Tibial nerve (tissue), 3 donors: ENCODE results near the gene RRN3.

Source experiments
- CTCF ChIP-seq, 5 experiments: fragments of 200-600 bp in 3 of 5; fragments of 450-650 bp in 2 of 5; sonication (generic) in 3 of 5; IDR thresholded peaks; one replicate each; pipeline ENCODE4 v1.5.1; 2016 to 2019; ENCODE audit warnings: antibody characterized with exemption in 5 of 5, mild to moderate bottlenecking in 3 of 5, moderate library complexity in 2 of 5
- POLR2A ChIP-seq, 2 donors: fragments of 450-650 bp; IDR thresholded peaks; one replicate each; pipeline ENCODE4 v1.6.1; 2017; ENCODE audit warnings: antibody characterized with exemption in 2 of 2, mild to moderate bottlenecking in 2 of 2, moderate library complexity in 2 of 2

GRCh38 chr16:15046692-15047376, 47.2 kb downstream of the RRN3 start:
- TF ChIP-seq POLR2A (IDR thresholded peaks at IDR 0.05) = no peak
- no peak for TF ChIP-seq CTCF (IDR thresholded peaks at IDR 0.05)
